Fibroblast of mammary gland (primary cell): ENCODE results near the gene GPAT3.
A peak's percentile ranks its signal among the peaks of the same experiment; 100 is the strongest.

Source experiments
- DNase-seq: peaks from one replicate; pipeline ENCODE4 v3.0.0-alpha.2; 2010; ENCODE audit warnings: low read depth
- H3K4me3 ChIP-seq: 2 replicates; pipeline ENCODE4 v1.5.1; 2011; ENCODE audit warnings: low read depth, mild to moderate bottlenecking, low read length, moderate library complexity; ENCODE audit not compliant: control insufficient read depth
- TF ChIP-seq, protein P1 (sequence below): conservative IDR thresholded peaks from 2 replicates; pipeline ENCODE4 v1.5.1; 2011; ENCODE audit warnings: low read depth, low read length, inconsistent platforms; ENCODE audit not compliant: control insufficient read depth, insufficient read depth

GPAT3 gene

GRCh38 chr4:83599183-83599582 is 63.3 kb downstream of the GPAT3 start:
- no peak overlapping the region for H3K4me3 ChIP-seq
- TF ChIP-seq, protein P1, sequence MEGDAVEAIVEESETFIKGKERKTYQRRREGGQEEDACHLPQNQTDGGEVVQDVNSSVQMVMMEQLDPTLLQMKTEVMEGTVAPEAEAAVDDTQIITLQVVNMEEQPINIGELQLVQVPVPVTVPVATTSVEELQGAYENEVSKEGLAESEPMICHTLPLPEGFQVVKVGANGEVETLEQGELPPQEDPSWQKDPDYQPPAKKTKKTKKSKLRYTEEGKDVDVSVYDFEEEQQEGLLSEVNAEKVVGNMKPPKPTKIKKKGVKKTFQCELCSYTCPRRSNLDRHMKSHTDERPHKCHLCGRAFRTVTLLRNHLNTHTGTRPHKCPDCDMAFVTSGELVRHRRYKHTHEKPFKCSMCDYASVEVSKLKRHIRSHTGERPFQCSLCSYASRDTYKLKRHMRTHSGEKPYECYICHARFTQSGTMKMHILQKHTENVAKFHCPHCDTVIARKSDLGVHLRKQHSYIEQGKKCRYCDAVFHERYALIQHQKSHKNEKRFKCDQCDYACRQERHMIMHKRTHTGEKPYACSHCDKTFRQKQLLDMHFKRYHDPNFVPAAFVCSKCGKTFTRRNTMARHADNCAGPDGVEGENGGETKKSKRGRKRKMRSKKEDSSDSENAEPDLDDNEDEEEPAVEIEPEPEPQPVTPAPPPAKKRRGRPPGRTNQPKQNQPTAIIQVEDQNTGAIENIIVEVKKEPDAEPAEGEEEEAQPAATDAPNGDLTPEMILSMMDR, result no peak
- DNase-seq, result peak; percentile 59

GRCh38 chr4:83603129-83603528 is 67.2 kb downstream of the GPAT3 start:
- TF ChIP-seq, protein P1, result no peak
- no peak overlapping the region for H3K4me3 ChIP-seq
- no peak for DNase-seq

DNA sequence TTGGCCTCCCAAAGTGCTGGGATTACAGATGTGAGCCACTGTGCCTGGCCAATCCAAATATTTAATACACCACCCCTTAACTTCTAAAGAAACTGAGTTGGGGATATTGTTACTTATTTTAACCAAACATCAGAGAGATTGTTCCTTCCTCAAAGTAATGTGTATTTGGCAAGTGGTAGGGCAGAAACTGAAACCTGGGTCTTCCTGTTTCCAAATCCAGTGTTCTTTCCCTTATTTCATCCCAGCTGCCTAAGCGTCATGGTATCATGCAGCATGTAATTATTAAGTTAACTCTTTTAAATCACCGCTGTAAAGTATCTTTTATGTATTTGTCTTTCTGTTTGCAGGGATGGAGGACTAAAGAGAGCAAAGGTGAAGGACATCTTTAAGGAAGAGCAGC is 68.4 kb downstream of the GPAT3 start:
- no peak overlapping the region for H3K4me3 ChIP-seq
- DNase-seq, result no peak
- TF ChIP-seq, protein P1, result no peak

DNA sequence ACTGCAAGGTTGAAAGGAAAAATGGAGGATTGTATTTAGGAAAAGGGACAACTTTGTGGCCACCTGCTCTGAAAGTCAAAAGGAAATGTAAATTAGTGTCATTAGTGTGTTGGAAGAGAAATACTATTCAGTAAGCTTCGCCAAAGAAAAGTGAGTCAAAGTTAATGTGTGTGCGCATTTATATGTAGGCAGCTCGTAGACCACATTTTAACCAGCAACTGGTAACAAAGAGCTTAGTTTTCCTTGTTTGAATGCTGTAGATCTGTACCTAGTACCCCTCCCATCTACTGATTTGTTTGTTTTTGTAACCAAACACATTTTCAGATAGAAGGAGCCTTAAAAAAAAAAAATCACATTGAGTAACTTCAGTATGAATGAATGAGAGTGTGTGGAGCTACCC is 69.3 kb downstream of the GPAT3 start:
- TF ChIP-seq, protein P1, result no peak
- H3K4me3 ChIP-seq, result no peak overlapping the region
- DNase-seq, result no peak

DNA sequence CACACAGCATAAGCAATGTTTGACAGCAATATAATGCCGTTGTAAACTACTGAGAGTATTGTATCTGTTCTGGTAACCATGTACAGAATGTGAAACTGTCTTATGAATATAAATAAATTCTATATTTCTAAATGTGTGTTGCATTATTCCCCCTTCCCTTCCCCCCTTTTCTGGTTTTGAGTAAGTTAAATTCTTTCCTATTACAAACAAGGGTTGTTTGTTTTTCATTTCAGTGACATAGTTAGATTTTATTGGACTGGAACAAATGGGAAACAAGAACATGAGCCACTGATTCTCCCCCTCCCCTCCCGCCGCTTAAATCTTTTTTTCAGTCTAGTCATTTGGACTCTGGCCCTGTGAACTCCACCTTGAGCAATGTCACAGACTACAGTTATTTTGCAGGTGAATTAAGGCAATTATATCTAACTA is 69.8 kb downstream of the GPAT3 start:
- TF ChIP-seq, protein P1, result no peak
- H3K4me3 ChIP-seq, result no peak overlapping the region
- no peak for DNase-seq

- DNase-seq, result no peak
- TF ChIP-seq, protein P1, result no peak
- no peak overlapping the region for H3K4me3 ChIP-seq
Observed at GRCh38 chr4:83606460-83606859, 70.6 kb downstream of the GPAT3 start.

DNA sequence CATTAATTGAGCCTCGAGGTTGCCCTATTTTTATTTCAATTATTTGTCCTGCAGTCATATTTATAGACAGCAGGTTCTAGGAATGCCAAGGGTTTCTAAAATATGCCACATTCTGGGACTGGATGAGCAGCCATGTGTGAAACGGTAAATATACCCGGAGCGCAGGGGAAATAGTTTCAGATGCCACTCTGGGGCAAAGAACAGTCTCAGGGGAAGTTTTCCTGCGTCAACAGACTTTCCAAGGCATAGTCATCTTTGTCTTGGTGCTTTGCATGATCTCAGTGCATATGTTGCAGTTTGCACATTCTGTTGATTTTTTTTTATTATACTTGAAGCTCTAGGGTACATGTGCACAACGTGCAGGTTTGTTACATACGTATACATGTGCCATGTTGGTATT is 71.0 kb downstream of the GPAT3 start:
- TF ChIP-seq, protein P1, result no peak
- H3K4me3 ChIP-seq, result no peak overlapping the region
- DNase-seq, result no peak
